PC-9 (cell line): ENCODE data around the gene RTKN2. TPM values are rescaled to one million over a fixed set of nuclear protein-coding genes. Genes with fewer than 3 reads are reported as not detected.
"Not testable (repeated sequence)": the region's sequence is repeated elsewhere in the genome, so short reads cannot be mapped to it uniquely, and the experiment has no call there.

Experiments
- BruUV-seq: library from RNA; stranded (reverse); fragments of 400-500 nt; replicated peaks from 2 replicates; lab custom pipeline; 2021; lab: Mats Ljungman, UMichigan
- CTCF ChIA-PET: fragments of 300-600 bp; sonication (Branson Sonifier 250); formaldehyde crosslinking; loops from one replicate; lab custom pipeline; 2022; ENCODE audit warnings: antibody characterized with exemption; lab: Charles Lee
- POLR2A ChIA-PET: fragments of 300-600 bp; sonication (Branson Sonifier 250); formaldehyde crosslinking; loops from one replicate; lab custom pipeline; 2022; ENCODE audit warnings: antibody characterized with exemption; ENCODE audit not compliant: unreplicated experiment; lab: Charles Lee
- DNase-seq, 2 experiments: peaks; one replicate each; pipeline versions ENCODE4 v3.0.0 to v3.0.0-alpha.2; 2015 to 2022; ENCODE audit warnings: mixed read lengths in 1 of 2
- H2AFZ ChIP-seq: fragments of 200-600 bp; sonication (generic); 2 replicates; pipeline ENCODE4 v1.8.1; 2017; ENCODE audit warnings: antibody characterized with exemption
- H3F3A ChIP-seq: fragments of 200-600 bp; sonication (generic); 2 replicates; pipeline ENCODE4 v1.8.1; 2017; ENCODE audit warnings: antibody characterized with exemption, mild to moderate bottlenecking, low read depth; ENCODE audit not compliant: insufficient read depth
- H3K27ac ChIP-seq: fragments of 200-600 bp; sonication (generic); 2 replicates; pipeline ENCODE4 v1.6.1; 2016; ENCODE audit warnings: mixed run types
- H3K27me3 ChIP-seq: fragments of 200-600 bp; sonication (generic); 2 replicates; pipeline ENCODE4 v1.6.1; 2016; ENCODE audit warnings: low read depth, mixed run types; ENCODE audit not compliant: insufficient read depth
- H3K36me3 ChIP-seq: fragments of 200-600 bp; sonication (generic); 2 replicates; pipeline ENCODE4 v1.6.1; 2016; ENCODE audit warnings: low read depth, mixed run types
- H3K4me1 ChIP-seq: fragments of 200-600 bp; sonication (generic); replicated peaks from 2 replicates; pipeline ENCODE4 v1.6.1; 2016; ENCODE audit warnings: mixed run types; ENCODE audit not compliant: insufficient read depth
- H3K4me2 ChIP-seq: fragments of 200-600 bp; sonication (generic); 2 replicates; pipeline ENCODE4 v1.6.1; 2017; ENCODE audit warnings: mixed run types
- H3K4me3 ChIP-seq: fragments of 200-600 bp; sonication (generic); 2 replicates; pipeline ENCODE4 v1.6.1; 2016; ENCODE audit warnings: mixed run types
- H3K79me2 ChIP-seq: fragments of 200-600 bp; sonication (generic); 2 replicates; pipeline ENCODE4 v1.6.1; 2017; ENCODE audit warnings: low read depth, mixed run types
- H3K9me2 ChIP-seq: fragments of 200-600 bp; sonication (generic); 2 replicates; pipeline ENCODE4 v1.8.1; 2017; ENCODE audit warnings: mild to moderate bottlenecking; ENCODE audit not compliant: insufficient read depth
- H3K9me3 ChIP-seq: fragments of 200-600 bp; sonication (generic); 2 replicates; pipeline ENCODE4 v1.8.1; 2016; ENCODE audit warnings: low read depth; ENCODE audit not compliant: insufficient read depth
- H4K20me1 ChIP-seq: fragments of 200-600 bp; sonication (generic); 2 replicates; pipeline ENCODE4 v1.8.1; 2017; ENCODE audit not compliant: insufficient read depth
- CTCF ChIP-seq: fragments of 200-600 bp; sonication (generic); conservative IDR thresholded peaks from 2 replicates; pipeline ENCODE4 v1.6.1; 2017; ENCODE audit warnings: mixed run types, antibody characterized with exemption, mild to moderate bottlenecking, moderate library complexity
- EZH2 ChIP-seq: fragments of 200-600 bp; sonication (generic); IDR thresholded peaks from 2 replicates; pipeline ENCODE4 v1.8.0; 2017; ENCODE audit warnings: antibody characterized with exemption, low read depth
- intact Hi-C: fragments of 100-400 bp; cut with micrococcal nuclease; formaldehyde crosslinking; loops from one replicate; pipeline ENCODE4 v1.10.0; 2022; ENCODE audit not compliant: unreplicated experiment
- total RNA-seq: library from RNA; stranded (reverse); gene quantifications from 2 replicates; pipeline ENCODE4 v1.2.3, GENCODE V29; 2021

The RTKN2 gene
- total RNA-seq, 1 experiment from 2014 or later, result 18.5 TPM

- Histone ChIP-seq H3K9me3 (no peaks in the 10 kb centered on the region; the same call in 1 of the 2 replicates), H3F3A (no peaks in the 10 kb centered on the region), H3K4me2 (no peak overlapping the region), H3K4me1 (no peaks in the 10 kb centered on the region), H3K79me2 (no peaks in the 10 kb centered on the region), H3K9me2 (0 out of 2 replicates have a peak, but pooled peaks cover 3% of the 10 kb centered on the region), H3K27me3 (no peaks in the 10 kb centered on the region), H3K36me3 (no peaks in the 10 kb centered on the region), H3K4me3 (no peak overlapping the region), H3K27ac (no peak overlapping the region), H2AFZ (no peak overlapping the region), H4K20me1 (no peaks in the 10 kb centered on the region)
- BruUV-seq, result no TSS peak
- DNase-seq, result no peak
- TF ChIP-seq CTCF, result no peak
- TF ChIP-seq EZH2, result no peak
- ChIA-PET POLR2A (no interaction called here), CTCF (no interaction called here)
- intact Hi-C loops, result no loop called here
Measured at GRCh38 chr10:62297857-62298256, 29.2 kb upstream of the RTKN2 start.

GRCh38 chr10:62284221-62284620, 15.6 kb upstream of the RTKN2 start:
- H2AFZ ChIP-seq, result peak overlapping the region; percentile 59; the same call in 1 of the 2 replicates
- H3K27ac ChIP-seq, result no peak overlapping the region
- H3K27me3 ChIP-seq, result no peaks in the 10 kb centered on the region
- H3K9me3 ChIP-seq, result no peaks in the 10 kb centered on the region
- no peaks in the 10 kb centered on the region for H3K4me1 ChIP-seq
- H3K4me3 ChIP-seq, result no peak overlapping the region
- H3K36me3 ChIP-seq, result no peaks in the 10 kb centered on the region
- H4K20me1 ChIP-seq, result no peaks in the 10 kb centered on the region
- intact Hi-C loops, result no loop called here
- ChIA-PET POLR2A (no interaction called here), CTCF (no interaction called here)
- no peaks in the 10 kb centered on the region for H3K9me2 ChIP-seq
- no peak for DNase-seq
- H3K4me2 ChIP-seq, result no peak overlapping the region
- no TSS peak for BruUV-seq
- no peaks in the 10 kb centered on the region for H3F3A ChIP-seq
- TF ChIP-seq CTCF (no peak), EZH2 (no peak)
- H3K79me2 ChIP-seq, result no peaks in the 10 kb centered on the region

- H3K36me3 ChIP-seq, H4K20me1 ChIP-seq, H3K9me3 ChIP-seq, DNase-seq, H3K4me1 ChIP-seq, H2AFZ ChIP-seq, H3K27ac ChIP-seq, H3F3A ChIP-seq, H3K27me3 ChIP-seq, H3K9me2 ChIP-seq, H3K4me2 ChIP-seq, H3K79me2 ChIP-seq, BruUV-seq, H3K4me3 ChIP-seq, intact Hi-C loops: not testable (repeated sequence)
- POLR2A ChIA-PET, result interaction anchor here (0.6 kb wide), 1 partner anchor 1047 kb away, joined by 6 read pairs; no protein-coding TSS in a partner anchor
- CTCF ChIA-PET, result interaction anchor here (0.7 kb wide), 1 partner anchor 353 kb away, joined by 5 read pairs; no protein-coding TSS in a partner anchor
Measured at GRCh38 chr10:62281348-62281747, 12.7 kb upstream of the RTKN2 start.

- H3K9me2 ChIP-seq, H3K27ac ChIP-seq, H4K20me1 ChIP-seq, H3K4me2 ChIP-seq, H3K36me3 ChIP-seq, H3F3A ChIP-seq, H2AFZ ChIP-seq, POLR2A ChIA-PET, H3K4me3 ChIP-seq, BruUV-seq, H3K9me3 ChIP-seq, H3K79me2 ChIP-seq, intact Hi-C loops, H3K4me1 ChIP-seq, DNase-seq, H3K27me3 ChIP-seq, CTCF ChIA-PET: not testable (repeated sequence)
Measured at GRCh38 chr10:62280392-62280791, 11.7 kb upstream of the RTKN2 start.
